A673 (cell line): ENCODE measurements around the gene SIGLEC10. TPM values are rescaled to one million over a fixed set of nuclear protein-coding genes. Genes with fewer than 3 reads are reported as not detected.
A peak's percentile ranks its signal among the peaks of the same experiment; 100 is the strongest.

ENCODE experiments used
- BruUV-seq: library from RNA; stranded (reverse); fragments of 400-500 nt; replicated peaks from 2 replicates; lab custom pipeline; 2021; lab: Mats Ljungman, UMichigan
- CTCF ChIA-PET: fragments of 300-600 bp; sonication (Branson Sonifier 250); formaldehyde crosslinking; loops from one replicate; lab custom pipeline; 2022; ENCODE audit warnings: antibody characterized with exemption; lab: Charles Lee
- POLR2A ChIA-PET: fragments of 300-600 bp; sonication (Branson Sonifier 250); formaldehyde crosslinking; loops from one replicate; lab custom pipeline; 2022; ENCODE audit warnings: antibody characterized with exemption; ENCODE audit not compliant: low non-redundant PET; lab: Charles Lee
- DNase-seq: peaks from one replicate; pipeline ENCODE4 v3.0.0-alpha.2; 2015; ENCODE audit warnings: low spot score
- H3K27ac ChIP-seq: fragments of 200-600 bp; sonication (generic); 2 replicates; pipeline ENCODE4 v1.5.1; 2016; ENCODE audit warnings: mixed run types, low read depth, mild to moderate bottlenecking, mixed read lengths, antibody characterized with exemption, low read length; ENCODE audit not compliant: poor library complexity, severe bottlenecking
- H3K27me3 ChIP-seq: fragments of 200-600 bp; sonication (generic); replicated peaks from 2 replicates; pipeline ENCODE4 v1.6.1; 2017; ENCODE audit warnings: mixed run types, low read depth, mild to moderate bottlenecking, mixed read lengths, antibody characterized with exemption, low read length; ENCODE audit not compliant: insufficient read depth, poor library complexity
- H3K36me3 ChIP-seq: fragments of 200-600 bp; sonication (generic); 2 replicates; pipeline ENCODE4 v1.6.1; 2016; ENCODE audit warnings: mixed run types, mild to moderate bottlenecking, mixed read lengths, antibody characterized with exemption, low read length; ENCODE audit not compliant: insufficient read depth, poor library complexity, severe bottlenecking
- H3K4me1 ChIP-seq: fragments of 200-600 bp; sonication (generic); 2 replicates; pipeline ENCODE4 v1.6.1; 2017; ENCODE audit warnings: mixed run types, mild to moderate bottlenecking, mixed read lengths, antibody characterized with exemption, low read length; ENCODE audit not compliant: insufficient read depth, poor library complexity, severe bottlenecking
- H3K4me3 ChIP-seq: fragments of 200-600 bp; sonication (generic); 2 replicates; pipeline ENCODE4 v1.5.1; 2016; ENCODE audit warnings: low read depth, mixed run types, mild to moderate bottlenecking, mixed read lengths, low read length; ENCODE audit not compliant: poor library complexity, severe bottlenecking
- H3K9me3 ChIP-seq: fragments of 200-600 bp; sonication (generic); 2 replicates; pipeline ENCODE4 v1.6.1; 2016; ENCODE audit warnings: mixed run types, low read depth, mild to moderate bottlenecking, mixed read lengths, antibody characterized with exemption, low read length; ENCODE audit not compliant: poor library complexity, severe bottlenecking
- CTCF ChIP-seq: fragments of 300-800, 200-600 bp; sonication (generic); conservative IDR thresholded peaks from 2 replicates; pipeline ENCODE4 v1.5.1; 2017; ENCODE audit warnings: low read depth, mild to moderate bottlenecking, antibody characterized with exemption, low read length, moderate library complexity, mixed read lengths
- EZH2 ChIP-seq: fragments of 200-600 bp; sonication (generic); IDR thresholded peaks from 2 replicates; pipeline ENCODE4 v1.6.1; 2017; ENCODE audit warnings: borderline replicate concordance, low read depth, mild to moderate bottlenecking, mixed read lengths, antibody characterized with exemption, low read length; ENCODE audit not compliant: poor library complexity, severe bottlenecking
- intact Hi-C: fragments of 100-400 bp; cut with micrococcal nuclease; formaldehyde crosslinking; loops from one replicate; pipeline ENCODE4 v1.10.0; 2022; ENCODE audit not compliant: unreplicated experiment
- total RNA-seq: library from RNA; stranded (reverse); gene quantifications from 2 replicates; pipeline ENCODE4 v1.2.3, GENCODE V29; 2021

The SIGLEC10 gene
- total RNA-seq, 1 experiment from 2014 or later, result not detected

- CTCF ChIA-PET, result no interaction called here
- no peak for TF ChIP-seq CTCF
- no peak for TF ChIP-seq EZH2
- no peaks in the 10 kb centered on the region for H3K9me3 ChIP-seq
- no peak overlapping the region for H3K4me3 ChIP-seq
- POLR2A ChIA-PET, result no interaction called here
- DNase-seq, result peak; percentile 7
- H3K27me3 ChIP-seq, result peaks cover 37% of the 10 kb centered on the region
- H3K36me3 ChIP-seq, result no peaks in the 10 kb centered on the region
- BruUV-seq, result no TSS peak
- intact Hi-C loops, result no loop called here
- no peaks in the 10 kb centered on the region for H3K4me1 ChIP-seq
- H3K27ac ChIP-seq, result no peak overlapping the region
Observed at GRCh38 chr19:51460164-51460992, 42.9 kb upstream of the SIGLEC10 start.

- POLR2A ChIA-PET, result no interaction called here
Observed at GRCh38 chr19:51458899-51459505, 41.6 kb upstream of the SIGLEC10 start.

GRCh38 chr19:51458051-51458645 is 40.7 kb upstream of the SIGLEC10 start, which contains the start of gene SIGLEC8:
Gene SIGLEC8 (minus strand): TSS chr19:51458454. CDS start chr19:51458387, 67 bp downstream.
- intact Hi-C loops, result no loop called here
- H3K27me3 ChIP-seq, result peaks cover 30% of the 10 kb centered on the region
- H3K27ac ChIP-seq, result no peak within 1 kb of the TSS
- H3K9me3 ChIP-seq, result no peaks in the 10 kb centered on the region
- DNase-seq, result no peak
- no peaks in the 10 kb centered on the region for H3K4me1 ChIP-seq
- POLR2A ChIA-PET, result no interaction called here
- BruUV-seq, result no TSS peak
- H3K36me3 ChIP-seq, result no peaks in the 10 kb centered on the region
- CTCF ChIA-PET, result no interaction called here
- H3K4me3 ChIP-seq, result no peak within 1 kb of the TSS
- TF ChIP-seq EZH2 (no peak), CTCF (no peak)

More at GRCh38 chr19:51458899-51459505, 41.6 kb upstream of the SIGLEC10 start:
- Histone ChIP-seq H3K27ac (no peak overlapping the region), H3K4me3 (no peak overlapping the region), H3K9me3 (no peaks in the 10 kb centered on the region), H3K36me3 (no peaks in the 10 kb centered on the region), H3K27me3 (peaks cover 27% of the 10 kb centered on the region), H3K4me1 (no peaks in the 10 kb centered on the region)
- TF ChIP-seq EZH2, result no peak
- TF ChIP-seq CTCF, result no peak
- CTCF ChIA-PET, result no interaction called here
- no peak for DNase-seq
- intact Hi-C loops, result no loop called here
- BruUV-seq, result no TSS peak
